ENCODE data around the gene VAPA. TPM values are rescaled to one million over a fixed set of nuclear protein-coding genes. Genes with fewer than 3 reads are reported as not detected.

Gene VAPA
- total and polyA plus RNA-seq, 9 of the 15 experiments (the other 6 are each of a cell fraction or from before 2014, with no cell fraction given), result 219 to 902 (median 526) TPM

GRCh38 chr18:9913526-9914333, at the start of gene VAPA (continued):
- TF ChIP-seq KDM4B (IDR thresholded peaks at IDR 0.05; ENCODE audit: borderline replicate concordance in 2 of 2, low read depth in 1 of 2), result peak in 1 of 2 experiments; percentile 65; a peak in 2 of 4 replicates
- peak; percentile 74 for TF ChIP-seq ESRRA (IDR thresholded peaks at IDR 0.05; ENCODE audit: borderline replicate concordance, low read depth)
- no peak; the same call in 1 of the 2 replicates for TF ChIP-seq STAG1 (CRISPR knock-in tag; IDR thresholded peaks at IDR 0.05; ENCODE audit: borderline replicate concordance)
- no peak for TF ChIP-seq USF2 (CRISPR knock-in tag; IDR thresholded peaks at IDR 0.05)
- TF ChIP-seq ZBTB12 (CRISPR knock-in tag; IDR thresholded peaks at IDR 0.05), result peak; percentile 33; the same call in 1 of the 2 replicates
- 0 out of 2 replicates have a peak, but pooled peaks have one; percentile 13 for TF ChIP-seq ZNF165 (CRISPR knock-in tag; IDR thresholded peaks at IDR 0.05; ENCODE audit: borderline replicate concordance)
- TF ChIP-seq ZNF644 (tag; IDR thresholded peaks at IDR 0.05; ENCODE audit: low read depth), result peak; percentile 88; the same call in 1 of the 2 replicates
- peak; percentile 43 for TF ChIP-seq TEAD4 (IDR thresholded peaks at IDR 0.05; ENCODE audit: low read length)
- TF ChIP-seq TEAD4 (CRISPR knock-in tag; IDR thresholded peaks at IDR 0.05; ENCODE audit: borderline replicate concordance), result no peak
- TF ChIP-seq ZNF174 (CRISPR knock-in tag; IDR thresholded peaks at IDR 0.05), result no peak
- no peak for TF ChIP-seq MCM3 (IDR thresholded peaks at IDR 0.05)
- no peak; the same call in 1 of the 2 replicates for TF ChIP-seq ZBTB1 (CRISPR knock-in tag; IDR thresholded peaks at IDR 0.05; ENCODE audit: borderline replicate concordance, low read depth)
- peak in 1 of 2 experiments; percentile 63; a peak in 1 of 4 replicates for TF ChIP-seq BCLAF1 (IDR thresholded peaks at IDR 0.05; ENCODE audit: borderline replicate concordance in 1 of 2, control insufficient read depth in 1 of 2, low read depth in 2 of 2, low read length in 1 of 2)
- no peak for TF ChIP-seq GTF3C2 (IDR thresholded peaks at IDR 0.05; ENCODE audit: borderline replicate concordance, extremely low read depth, insufficient read length)
- TF ChIP-seq HCFC1 (IDR thresholded peaks at IDR 0.05; ENCODE audit: low read depth, low read length), result peak; percentile 98
- TF ChIP-seq BHLHE40 (IDR thresholded peaks at IDR 0.05; ENCODE audit: low read length), result peak; percentile 89
- TF ChIP-seq NR3C1 (CRISPR knock-in tag; IDR thresholded peaks at IDR 0.05), result peak; percentile 83; the same call in 1 of the 2 replicates
- TF ChIP-seq SIRT6 (IDR thresholded peaks at IDR 0.05; ENCODE audit: low read depth, low read length), result no peak
